IPS DF 19.7 (cell line): ENCODE measurements around the gene SH2D4B.

Experiments used
- DNase-seq: peaks from one replicate; pipeline ENCODE4 v3.0.0-alpha.2; 2013; ENCODE audit warnings: low read depth, low spot score

Gene SH2D4B

DNA sequence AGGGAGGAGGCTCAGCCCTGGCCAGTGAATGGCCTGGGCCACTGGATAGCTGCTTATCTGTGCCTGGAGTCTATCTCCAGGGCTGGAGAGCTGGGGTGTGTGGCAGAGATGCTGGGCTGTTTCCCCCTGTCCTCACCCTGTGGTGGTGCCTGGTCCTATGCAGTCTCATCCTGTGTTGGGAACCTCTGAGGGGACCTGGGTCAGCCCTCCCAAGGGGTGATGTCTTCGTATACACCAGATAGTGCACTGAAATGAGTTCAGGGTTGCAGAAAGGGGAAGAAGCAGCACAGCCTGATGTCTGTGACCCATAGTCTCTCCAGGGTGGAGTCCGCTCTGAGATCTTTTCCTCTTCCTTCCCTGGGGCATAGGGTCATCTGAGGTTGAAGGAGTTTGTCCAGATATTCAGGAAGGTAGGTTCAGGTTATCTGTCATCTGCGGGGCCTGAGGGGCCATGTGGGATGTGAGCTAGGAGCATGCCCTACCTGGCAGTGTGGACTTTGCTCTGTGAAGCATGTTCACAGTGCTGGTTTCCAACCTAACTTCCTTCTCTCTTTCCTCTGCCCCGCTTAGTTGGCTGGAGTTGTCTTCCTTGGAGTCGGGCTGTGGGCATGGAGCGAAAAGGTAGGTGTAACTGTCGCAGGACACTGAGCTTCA lies 33.4 kb upstream of the SH2D4B start:
- no peak for DNase-seq

GRCh38 chr10:80504897-80505465 lies 32.7 kb upstream of the SH2D4B start:
- DNase-seq, result no peak

DNA sequence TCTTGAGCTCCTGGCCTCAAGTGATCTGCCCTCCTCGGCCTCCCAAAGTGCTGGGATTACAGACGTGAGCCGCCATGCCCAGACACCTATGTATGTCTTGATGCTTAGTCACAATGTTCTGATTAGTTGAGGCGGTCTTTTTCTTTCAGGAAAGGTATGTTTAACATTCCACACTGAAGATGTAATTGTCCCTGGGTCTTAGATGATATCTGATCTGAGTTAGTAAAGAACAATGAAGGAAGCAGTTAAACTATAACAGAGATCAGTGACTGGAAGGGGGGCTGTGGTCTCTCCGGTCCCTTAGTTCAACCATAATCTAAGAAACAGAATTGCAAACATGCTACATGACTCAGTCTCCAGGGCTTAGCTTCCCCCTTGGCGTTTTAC lies 31.5 kb upstream of the SH2D4B start:
- no peak for DNase-seq

GRCh38 chr10:80506836-80507487 lies 30.7 kb upstream of the SH2D4B start:
- no peak for DNase-seq

GRCh38 chr10:80509108-80509402 lies 28.6 kb upstream of the SH2D4B start:
- DNase-seq, result no peak

DNA sequence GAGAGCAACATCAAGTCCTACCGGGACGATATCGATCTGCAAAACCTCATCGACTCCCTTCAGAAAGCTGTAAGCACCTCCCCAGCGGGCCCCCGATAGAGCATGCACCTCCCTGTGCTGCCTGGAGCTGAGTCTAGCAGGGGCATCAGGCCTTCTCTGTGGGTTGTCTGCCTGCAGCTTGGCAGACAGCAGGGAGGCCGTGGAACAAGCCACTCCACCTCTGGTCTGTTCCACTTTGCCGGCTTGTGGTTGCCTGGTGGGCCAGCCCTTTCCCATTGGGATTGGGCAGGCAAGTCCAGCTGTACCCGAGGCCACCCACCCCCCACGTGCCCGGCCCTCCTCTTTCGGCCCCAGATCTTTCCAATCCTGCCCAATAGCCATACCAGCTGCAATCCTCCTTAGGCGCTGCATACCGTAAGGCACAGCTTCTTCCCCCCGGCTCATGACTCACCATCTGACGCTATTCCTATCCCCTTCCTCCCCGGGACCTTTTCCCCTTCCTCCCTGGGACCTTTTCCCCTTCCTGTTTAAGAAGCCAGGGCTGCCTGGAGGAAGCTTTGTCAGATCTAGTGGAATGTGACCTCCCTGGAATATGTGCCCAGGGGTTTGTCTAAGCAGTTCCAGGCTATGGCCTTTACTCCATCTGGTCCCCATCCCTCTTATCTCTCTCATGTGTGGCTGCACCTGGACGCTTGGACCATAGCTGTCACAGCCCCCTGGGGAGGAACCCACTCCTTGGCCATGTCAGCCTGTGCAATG lies 28.1 kb upstream of the SH2D4B start:
- DNase-seq, result no peak

- DNase-seq, result no peak
Measured at GRCh38 chr10:80512031-80512526, 25.6 kb upstream of the SH2D4B start.

- DNase-seq, result no peak
Measured at GRCh38 chr10:80513106-80513505, 24.6 kb upstream of the SH2D4B start.

DNA sequence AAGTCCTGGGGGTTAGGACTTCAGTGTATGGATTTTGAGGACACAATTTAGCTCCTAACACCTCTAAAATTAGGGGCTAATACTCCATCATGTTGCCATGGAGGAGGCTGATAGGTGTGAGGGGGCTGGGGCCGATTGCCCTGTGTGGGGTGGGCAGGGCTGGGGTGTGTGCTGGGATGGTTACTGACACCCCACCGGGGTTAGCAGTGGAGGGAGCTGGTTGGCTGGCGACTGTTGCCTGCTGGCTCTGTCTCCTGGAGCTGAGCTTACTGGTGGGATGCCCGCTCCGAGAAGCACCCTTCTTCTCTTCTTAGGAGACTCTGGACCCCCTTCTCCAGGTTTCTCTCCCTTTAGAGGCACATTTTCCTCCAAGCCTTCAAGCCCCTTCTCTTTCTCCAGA lies 22.2 kb upstream of the SH2D4B start:
- no peak for DNase-seq

DNA sequence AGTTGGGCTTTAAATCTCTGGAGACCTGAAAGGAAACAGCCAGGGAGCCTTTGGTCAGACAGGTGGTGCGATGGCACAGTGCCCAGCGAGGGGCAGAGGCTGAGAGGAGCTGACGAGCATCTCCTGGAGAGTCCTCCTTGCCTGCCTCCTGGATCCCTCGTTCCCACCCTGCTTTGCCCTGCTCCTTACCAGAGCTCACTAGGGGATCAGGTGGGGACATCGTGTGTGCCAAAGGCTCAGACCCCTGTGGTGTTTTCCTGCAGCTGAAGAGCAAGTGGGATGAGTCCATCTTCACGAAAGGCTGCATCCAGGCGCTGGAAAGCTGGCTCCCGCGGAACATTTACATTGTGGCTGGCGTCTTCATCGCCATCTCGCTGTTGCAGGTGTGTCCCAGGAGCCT lies 21.8 kb upstream of the SH2D4B start:
- DNase-seq, result no peak

- no peak for DNase-seq
Measured at GRCh38 chr10:80516506-80517075, 21.1 kb upstream of the SH2D4B start.

- DNase-seq, result no peak
Measured at GRCh38 chr10:80517416-80518142, 20.1 kb upstream of the SH2D4B start.

GRCh38 chr10:80518143-80518806 lies 19.4 kb upstream of the SH2D4B start:
- DNase-seq, result no peak

DNA sequence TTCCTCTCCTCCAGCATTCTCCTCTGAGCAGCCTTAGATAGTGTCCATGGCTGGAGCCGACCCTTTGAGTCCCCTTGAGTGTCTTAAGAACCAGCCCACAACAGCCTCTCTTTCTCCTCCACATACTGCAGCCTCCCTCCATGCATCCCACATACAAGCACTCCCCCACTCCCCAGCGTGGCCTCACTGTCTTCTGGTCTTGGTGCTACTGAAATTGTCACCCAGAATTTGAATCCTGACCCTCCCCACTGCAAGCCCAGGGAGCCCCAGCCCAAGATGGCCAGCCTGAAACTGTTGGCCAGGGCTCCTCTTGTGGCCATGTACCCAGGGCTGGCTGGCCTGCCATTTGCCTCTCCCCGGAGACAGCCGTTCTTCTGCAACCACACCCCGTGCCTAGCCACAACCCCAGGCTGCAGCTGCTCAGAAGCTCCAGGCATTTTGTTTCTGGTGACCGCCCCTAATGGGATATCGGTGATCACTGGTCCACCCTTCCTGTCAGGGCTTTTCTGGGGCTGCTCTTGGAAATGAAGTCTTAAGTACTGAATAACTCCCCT lies 18.8 kb upstream of the SH2D4B start:
- DNase-seq, result no peak

DNA sequence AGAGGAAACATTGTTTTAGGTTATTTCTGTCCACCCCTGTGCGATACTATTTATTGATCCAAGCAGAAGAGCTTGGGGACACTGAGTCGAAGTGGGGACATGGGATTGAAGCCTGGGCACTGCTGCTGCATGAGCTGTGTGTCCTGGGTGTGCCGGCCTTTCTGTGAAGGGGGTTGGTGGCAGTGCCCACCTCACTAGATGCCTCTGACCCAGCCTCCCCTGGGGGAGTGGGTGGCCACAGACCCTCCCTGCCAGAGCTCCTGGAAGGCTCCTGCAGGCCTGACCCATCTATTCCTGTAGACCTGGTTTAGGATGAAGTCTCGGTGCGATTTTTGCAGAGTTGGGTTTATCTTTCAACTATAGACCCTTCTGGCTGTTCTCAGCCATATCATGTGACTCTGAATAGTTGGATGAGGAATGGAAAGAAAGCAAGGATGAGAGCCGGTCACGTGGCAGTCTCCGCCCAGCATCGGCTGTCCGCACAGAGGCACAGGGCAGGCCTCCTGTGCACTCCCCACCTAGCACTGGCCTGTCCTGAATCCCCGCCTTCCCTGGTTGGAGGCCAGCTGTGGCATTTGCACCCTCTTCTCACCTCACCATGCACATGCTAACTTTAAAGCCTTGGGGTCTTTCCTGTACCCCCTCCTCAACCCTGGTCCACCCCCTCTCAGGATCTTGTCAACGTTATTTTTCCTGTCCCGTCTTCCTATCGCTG lies 17.6 kb upstream of the SH2D4B start:
- no peak for DNase-seq

- DNase-seq, result no peak
Measured at GRCh38 chr10:80520661-80521470, 16.8 kb upstream of the SH2D4B start.

- DNase-seq, result no peak
Measured at GRCh38 chr10:80522756-80523363, 14.8 kb upstream of the SH2D4B start.

- DNase-seq, result no peak
Measured at GRCh38 chr10:80523773-80524172, 13.9 kb upstream of the SH2D4B start.
